Measurements from ENCODE around the gene FXN. TPM values are rescaled to one million over a fixed set of nuclear protein-coding genes. Genes with fewer than 3 reads are reported as not detected.

FXN gene
- total RNA-seq, 2 donors from 2014 or later: 9.6 to 17.8 TPM

- H3K27me3 ChIP-seq (replicated peaks; ENCODE audit: insufficient read depth): no peaks in the 10 kb centered on the region
- no peak overlapping the region for H3K4me3 ChIP-seq
- intact Hi-C loops (cut with DNase I): loop anchor here (5.0 kb wide), 1 partner anchor 513 kb away; no protein-coding TSS in a partner anchor
- H3K4me1 ChIP-seq (replicated peaks): no peaks in the 10 kb centered on the region
- H3K36me3 ChIP-seq: no peaks in the 10 kb centered on the region
- no peaks in the 10 kb centered on the region for H3K9me3 ChIP-seq
- no peak for DNase-seq (ENCODE audit: low spot score)
- TF ChIP-seq POLR2AphosphoS5 (IDR thresholded peaks at IDR 0.05): no peak
- TF ChIP-seq POLR2A (IDR thresholded peaks at IDR 0.05): no peak
- no peak for TF ChIP-seq CTCF (IDR thresholded peaks at IDR 0.05)
- H3K27ac ChIP-seq: no peak overlapping the region
- 51% methylated on average over 2 of the region's 2 CpGs for WGBS
Measured at GRCh38 chr9:69034071-69034470, 1.5 kb upstream of the FXN start.

GRCh38 chr9:69036309-69036708, 757 bp downstream of the FXN start:
- H3K9me3 ChIP-seq: no peaks in the 10 kb centered on the region
- H3K4me3 ChIP-seq: peak overlapping the region; percentile 61 to 69
- no peaks in the 10 kb centered on the region for H3K4me1 ChIP-seq (replicated peaks)
- WGBS: 3% methylated on average over 14 of the region's 14 CpGs
- H3K27ac ChIP-seq: peak overlapping the region; percentile 72 to 79
- TF ChIP-seq CTCF (IDR thresholded peaks at IDR 0.05): no peak
- TF ChIP-seq POLR2A (IDR thresholded peaks at IDR 0.05): no peak
- no peak for TF ChIP-seq POLR2AphosphoS5 (IDR thresholded peaks at IDR 0.05)
- H3K27me3 ChIP-seq (replicated peaks; ENCODE audit: insufficient read depth): no peaks in the 10 kb centered on the region
- no peak for DNase-seq (ENCODE audit: low spot score)
- no peaks in the 10 kb centered on the region for H3K36me3 ChIP-seq
- intact Hi-C loops (cut with DNase I): no loop called here

GRCh38 chr9:69036799-69037198, 1.2 kb downstream of the FXN start:
- no peaks in the 10 kb centered on the region for H3K36me3 ChIP-seq
- no peaks in the 10 kb centered on the region for H3K4me1 ChIP-seq (replicated peaks)
- H3K27ac ChIP-seq: peak overlapping the region; percentile 72 to 79
- TF ChIP-seq CTCF (IDR thresholded peaks at IDR 0.05) (no peak), POLR2AphosphoS5 (IDR thresholded peaks at IDR 0.05) (no peak), POLR2A (IDR thresholded peaks at IDR 0.05) (no peak)
- WGBS: 47% methylated on average over 10 of the region's 10 CpGs
- H3K9me3 ChIP-seq: no peaks in the 10 kb centered on the region
- H3K4me3 ChIP-seq: peak overlapping the region; percentile 61 to 69
- intact Hi-C loops (cut with DNase I): no loop called here
- H3K27me3 ChIP-seq (replicated peaks; ENCODE audit: insufficient read depth): no peaks in the 10 kb centered on the region
- DNase-seq (ENCODE audit: low spot score): no peak

- no peak overlapping the region for H3K4me3 ChIP-seq
- H3K27ac ChIP-seq: no peak overlapping the region
- TF ChIP-seq POLR2AphosphoS5 (IDR thresholded peaks at IDR 0.05) (no peak), POLR2A (IDR thresholded peaks at IDR 0.05) (no peak), CTCF (IDR thresholded peaks at IDR 0.05) (no peak)
- no peaks in the 10 kb centered on the region for H3K36me3 ChIP-seq
- no peaks in the 10 kb centered on the region for H3K27me3 ChIP-seq (replicated peaks; ENCODE audit: insufficient read depth)
- DNase-seq (ENCODE audit: low spot score): no peak
- no peaks in the 10 kb centered on the region for H3K9me3 ChIP-seq
- intact Hi-C loops (cut with DNase I): no loop called here
- 100% methylated on average over 2 of the region's 2 CpGs for WGBS
- no peaks in the 10 kb centered on the region for H3K4me1 ChIP-seq (replicated peaks)
Measured at GRCh38 chr9:69040646-69041045, 5.1 kb downstream of the FXN start.
